CD14-positive monocyte (primary cell): ENCODE data around the gene NR2C2AP. TPM values are rescaled to one million over a fixed set of nuclear protein-coding genes. Genes with fewer than 3 reads are reported as not detected.

ENCODE experiments used
- DNase-seq, 3 donors: peaks; one replicate each; pipeline ENCODE4 v3.0.0-alpha.2; 2011 to 2022
- H2AFZ ChIP-seq: 2 replicates; pipeline ENCODE4 v1.6.0; 2012; ENCODE audit warnings: mild to moderate bottlenecking, low read depth, low read length, inconsistent platforms; ENCODE audit not compliant: insufficient read depth, poor library complexity, severe bottlenecking
- H3K27ac ChIP-seq, 2 donors: 1 replicate in 1 of 2; 2 replicates in 1 of 2; pipeline ENCODE4 v1.5.1; 2012 to 2013; ENCODE audit warnings: low read length in 2 of 2, control low read depth in 1 of 2, inconsistent platforms in 1 of 2, low read depth in 1 of 2, mild to moderate bottlenecking in 1 of 2
- H3K27me3 ChIP-seq, 2 donors: one replicate each; pipeline versions ENCODE4 v1.6.0 to v1.6.1; 2011 to 2013; ENCODE audit warnings: low read length in 2 of 2; ENCODE audit not compliant: control insufficient read depth in 2 of 2, insufficient read depth in 2 of 2
- H3K36me3 ChIP-seq, 2 donors: replicated peaks in 1 of 2; 1 replicate in 1 of 2; 2 replicates in 1 of 2; pipeline versions ENCODE4 v1.5.1 to v1.6.1; 2012 to 2013; ENCODE audit warnings: low read length in 2 of 2, control low read depth in 1 of 2, inconsistent platforms in 1 of 2, mild to moderate bottlenecking in 1 of 2; ENCODE audit not compliant: insufficient read depth in 2 of 2, control insufficient read depth in 1 of 2
- H3K4me1 ChIP-seq, 2 donors: 1 replicate in 1 of 2; 2 replicates in 1 of 2; pipeline versions ENCODE4 v1.5.1 to v1.6.1; 2012 to 2013; ENCODE audit warnings: low read length in 2 of 2, control low read depth in 1 of 2, inconsistent platforms in 1 of 2, mild to moderate bottlenecking in 1 of 2, moderate library complexity in 1 of 2; ENCODE audit not compliant: insufficient read depth in 2 of 2, control insufficient read depth in 1 of 2
- H3K4me2 ChIP-seq: replicated peaks from 2 replicates; pipeline ENCODE3; 2012; ENCODE audit warnings: low read length, moderate library complexity, mild to moderate bottlenecking; ENCODE audit not compliant: poor library complexity, severe bottlenecking; ENCODE audit errors: extremely low read depth
- H3K4me3 ChIP-seq, 3 experiments: fragments of 200-600 bp in 1 of 3; sonication (generic) in 1 of 3; replicated peaks in 1 of 3; 1 replicate in 2 of 3; 2 replicates in 1 of 3; pipeline ENCODE4 v1.5.1; 2011 to 2013; ENCODE audit warnings: low read length in 3 of 3, mild to moderate bottlenecking in 3 of 3, control low read depth in 2 of 3, low read depth in 2 of 3, inconsistent platforms in 1 of 3, moderate library complexity in 1 of 3
- H3K79me2 ChIP-seq: 2 replicates; pipeline ENCODE4 v1.6.0; 2012; ENCODE audit warnings: mild to moderate bottlenecking, control low read depth, inconsistent platforms, low read length, moderate library complexity; ENCODE audit not compliant: insufficient read depth
- H3K9ac ChIP-seq: 2 replicates; pipeline ENCODE4 v1.6.0; 2017; ENCODE audit warnings: low read length, mild to moderate bottlenecking; ENCODE audit not compliant: insufficient read depth, poor library complexity, severe bottlenecking
- H3K9me3 ChIP-seq, 2 donors: replicated peaks in 1 of 2; 1 replicate in 1 of 2; 2 replicates in 1 of 2; pipeline versions ENCODE4 v1.5.1 to v1.6.1; 2012 to 2013; ENCODE audit warnings: low read length in 2 of 2, control low read depth in 1 of 2; ENCODE audit not compliant: control insufficient read depth in 1 of 2, insufficient read depth in 1 of 2
- H4K20me1 ChIP-seq: 2 replicates; pipeline ENCODE4 v1.6.0; 2012; ENCODE audit warnings: mild to moderate bottlenecking, low read length, control low read depth, moderate library complexity; ENCODE audit not compliant: insufficient read depth
- H3K27ac Mint-ChIP-seq, 7 donors: one replicate each; pipeline ENCODE4 v1.8.0; 2020; ENCODE audit warnings: mild to moderate bottlenecking in 7 of 7, mixed read lengths in 7 of 7, moderate library complexity in 6 of 7, inconsistent platforms in 2 of 7
- H3K27me3 Mint-ChIP-seq, 3 donors: one replicate each; pipeline ENCODE4 v1.8.0; 2021 to 2022; ENCODE audit warnings: low read depth in 3 of 3, mild to moderate bottlenecking in 3 of 3, mixed read lengths in 3 of 3, moderate library complexity in 3 of 3, inconsistent platforms in 1 of 3
- H3K36me3 Mint-ChIP-seq, 2 donors: one replicate each; pipeline ENCODE4 v1.8.0; 2020; ENCODE audit warnings: mixed read lengths in 2 of 2, inconsistent platforms in 1 of 2, mild to moderate bottlenecking in 1 of 2
- H3K4me1 Mint-ChIP-seq: one replicate; pipeline ENCODE4 v1.8.0; 2020; ENCODE audit warnings: mild to moderate bottlenecking, mixed read lengths
- H3K4me3 Mint-ChIP-seq, 2 donors: one replicate each; pipeline ENCODE4 v1.8.0; 2020; ENCODE audit warnings: mild to moderate bottlenecking in 2 of 2, mixed read lengths in 2 of 2, moderate library complexity in 1 of 2
- H3K9me3 Mint-ChIP-seq, 7 donors: one replicate each; pipeline ENCODE4 v1.8.0; 2020 to 2022; ENCODE audit warnings: mixed read lengths in 7 of 7, mild to moderate bottlenecking in 6 of 7, moderate library complexity in 6 of 7, inconsistent platforms in 2 of 7
- CTCF ChIP-seq: fragments of 200-600 bp; IDR thresholded peaks from one replicate; pipeline ENCODE4 v1.8.0; 2022; ENCODE audit warnings: antibody characterized with exemption, mild to moderate bottlenecking
- WGBS: methylation state at CpG from one replicate; pipeline ENCODE4 v1.1.5; 2013; ENCODE audit warnings: missing lambda C conversion rate; ENCODE audit not compliant: insufficient coverage; 5-methylcytosine and 5-hydroxymethylcytosine counted together
- intact Hi-C, 2 donors: fragments of 100-400 bp; cut with micrococcal nuclease; formaldehyde crosslinking; loops; one replicate each; pipeline versions ENCODE4 v1.15.0 to v1.15.1; 2023
- polyA plus RNA-seq, 3 donors: library from polyadenylated mRNA; depleted of rRNA in 1 of 3; unstranded in 2 of 3; stranded (reverse) in 1 of 3; fragments of 300-500 nt in 2 of 3; fragments of >200 nt in 1 of 3; fragmentation: Illumina TruSeq in 2 of 3; gene quantifications; 1 replicate in 2 of 3; 2 replicates in 1 of 3; pipeline ENCODE4 v1.2.3, GENCODE V29; 2012 to 2021

The NR2C2AP gene
- polyA plus RNA-seq, 3 donors: 6.4 to 7.8 (median 6.4) TPM

DNA sequence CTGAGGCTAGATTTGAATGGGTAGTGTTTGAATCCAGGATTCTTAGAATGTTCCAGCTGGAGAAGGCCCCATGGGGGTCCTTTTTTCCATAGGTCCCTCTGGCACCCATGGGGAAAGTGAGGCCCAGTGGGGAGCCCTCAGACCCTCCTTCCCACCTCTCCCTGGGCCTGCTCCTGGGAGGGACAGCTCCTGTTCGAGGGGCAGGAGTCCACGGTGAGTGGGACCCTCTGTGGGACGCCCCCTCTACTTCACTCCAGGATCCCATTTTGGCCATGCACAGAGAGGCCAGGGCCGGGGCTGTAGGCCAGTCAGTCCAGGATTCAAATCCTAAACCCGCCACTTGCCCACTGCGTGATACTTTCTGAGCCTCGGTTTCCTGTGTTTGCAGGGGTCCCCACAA, 40.7 kb downstream of the NR2C2AP start:
- peaks cover 0 to 2% (median 0%) of the 10 kb centered on the region in 7 donors for H3K9me3 Mint-ChIP-seq
- peaks cover 0 to 4% of the 10 kb centered on the region in 2 donors for H3K36me3 Mint-ChIP-seq
- Histone ChIP-seq H3K27me3 (no peaks in the 10 kb centered on the region), H3K4me2 (no peak overlapping the region), H3K9me3 (peaks cover 0 to 4% of the 10 kb centered on the region in 2 donors), H3K9ac (no peak overlapping the region), H4K20me1 (no peaks in the 10 kb centered on the region), H3K27ac (no peak overlapping the region), H3K36me3 (no peaks in the 10 kb centered on the region), H3K79me2 (no peaks in the 10 kb centered on the region), H3K4me1 (no peaks in the 10 kb centered on the region), H2AFZ (no peak overlapping the region), H3K4me3 (no peak overlapping the region)
- intact Hi-C loops: no loop called here
- WGBS: 95% methylated on average over 4 of the region's 7 CpGs
- peaks cover 0 to 3% (median 2%) of the 10 kb centered on the region in 3 donors for H3K27me3 Mint-ChIP-seq
- no peak for TF ChIP-seq CTCF
- no peak for DNase-seq
- no peaks in the 10 kb centered on the region for H3K4me1 Mint-ChIP-seq
- no peak overlapping the region for H3K4me3 Mint-ChIP-seq
- H3K27ac Mint-ChIP-seq: peak overlapping the region in 1 of 7 donors; percentile 15

GRCh38 chr19:19160461-19161035, 42.7 kb downstream of the NR2C2AP start:
- H3K4me3 ChIP-seq: no peak overlapping the region
- WGBS: 13% methylated on average over 11 of the region's 26 CpGs
- no peaks in the 10 kb centered on the region for H3K4me1 ChIP-seq

More at GRCh38 chr19:19160461-19161035, 42.7 kb downstream of the NR2C2AP start:
- Histone ChIP-seq H3K79me2 (no peaks in the 10 kb centered on the region), H3K9ac (no peak overlapping the region), H3K4me2 (no peak overlapping the region), H3K36me3 (peaks cover 0 to 7% of the 10 kb centered on the region in 2 donors), H2AFZ (no peak overlapping the region), H4K20me1 (no peaks in the 10 kb centered on the region), H3K9me3 (peaks cover 0 to 4% of the 10 kb centered on the region in 2 donors), H3K27me3 (no peaks in the 10 kb centered on the region), H3K27ac (no peak overlapping the region)
- H3K27ac Mint-ChIP-seq: no peak overlapping the region
- intact Hi-C loops: no loop called here
- peaks cover 10 to 13% of the 10 kb centered on the region in 2 donors for H3K36me3 Mint-ChIP-seq
- no peak for DNase-seq
- no peak overlapping the region for H3K4me3 Mint-ChIP-seq
- H3K4me1 Mint-ChIP-seq: no peaks in the 10 kb centered on the region
- no peak for TF ChIP-seq CTCF
- H3K27me3 Mint-ChIP-seq: peaks cover 0 to 3% (median 2%) of the 10 kb centered on the region in 3 donors
- H3K9me3 Mint-ChIP-seq: peaks cover 0 to 3% (median 0%) of the 10 kb centered on the region in 7 donors
